GM10266 (cell line): ENCODE results near the gene PFN3.
A peak's percentile ranks its signal among the peaks of the same experiment; 100 is the strongest.

Experiments
- DNase-seq: peaks from one replicate; pipeline ENCODE4 v3.0.0; 2012; ENCODE audit errors: extremely low spot score
- TF ChIP-seq, protein P1 (sequence below): IDR thresholded peaks from 2 replicates; pipeline ENCODE4 v1.5.1; 2012; ENCODE audit warnings: mild to moderate bottlenecking, low read depth; ENCODE audit not compliant: control insufficient read depth, insufficient read depth; ENCODE audit errors: missing control alignments

Gene PFN3

GRCh38 chr5:177388521-177389052 lies 11.9 kb downstream of the PFN3 start:
- no peak for DNase-seq
- TF ChIP-seq, protein P1, sequence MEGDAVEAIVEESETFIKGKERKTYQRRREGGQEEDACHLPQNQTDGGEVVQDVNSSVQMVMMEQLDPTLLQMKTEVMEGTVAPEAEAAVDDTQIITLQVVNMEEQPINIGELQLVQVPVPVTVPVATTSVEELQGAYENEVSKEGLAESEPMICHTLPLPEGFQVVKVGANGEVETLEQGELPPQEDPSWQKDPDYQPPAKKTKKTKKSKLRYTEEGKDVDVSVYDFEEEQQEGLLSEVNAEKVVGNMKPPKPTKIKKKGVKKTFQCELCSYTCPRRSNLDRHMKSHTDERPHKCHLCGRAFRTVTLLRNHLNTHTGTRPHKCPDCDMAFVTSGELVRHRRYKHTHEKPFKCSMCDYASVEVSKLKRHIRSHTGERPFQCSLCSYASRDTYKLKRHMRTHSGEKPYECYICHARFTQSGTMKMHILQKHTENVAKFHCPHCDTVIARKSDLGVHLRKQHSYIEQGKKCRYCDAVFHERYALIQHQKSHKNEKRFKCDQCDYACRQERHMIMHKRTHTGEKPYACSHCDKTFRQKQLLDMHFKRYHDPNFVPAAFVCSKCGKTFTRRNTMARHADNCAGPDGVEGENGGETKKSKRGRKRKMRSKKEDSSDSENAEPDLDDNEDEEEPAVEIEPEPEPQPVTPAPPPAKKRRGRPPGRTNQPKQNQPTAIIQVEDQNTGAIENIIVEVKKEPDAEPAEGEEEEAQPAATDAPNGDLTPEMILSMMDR, result no peak

DNA sequence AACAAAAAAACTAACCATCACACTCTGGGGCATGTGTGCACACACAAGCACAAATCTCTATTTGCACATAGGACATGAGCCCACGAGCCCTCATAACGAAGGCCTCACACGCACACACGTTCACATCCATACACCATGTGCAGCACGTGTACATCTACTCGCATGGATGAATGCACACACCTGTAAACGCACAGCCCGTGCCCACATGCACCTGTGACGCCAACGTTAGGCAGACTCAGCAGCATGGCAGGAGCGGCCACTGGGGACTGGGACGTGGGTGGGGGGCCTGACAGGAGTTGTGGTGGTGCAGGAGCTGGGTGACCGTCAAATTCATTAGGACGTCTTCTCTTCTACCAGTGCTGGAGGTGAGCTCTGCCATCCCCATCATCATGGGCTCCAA lies 13.1 kb downstream of the PFN3 start:
- TF ChIP-seq, protein P1, result no peak
- no peak for DNase-seq

- TF ChIP-seq, protein P1, result no peak
- no peak for DNase-seq
Observed at GRCh38 chr5:177386542-177386941, 13.9 kb downstream of the PFN3 start.

DNA sequence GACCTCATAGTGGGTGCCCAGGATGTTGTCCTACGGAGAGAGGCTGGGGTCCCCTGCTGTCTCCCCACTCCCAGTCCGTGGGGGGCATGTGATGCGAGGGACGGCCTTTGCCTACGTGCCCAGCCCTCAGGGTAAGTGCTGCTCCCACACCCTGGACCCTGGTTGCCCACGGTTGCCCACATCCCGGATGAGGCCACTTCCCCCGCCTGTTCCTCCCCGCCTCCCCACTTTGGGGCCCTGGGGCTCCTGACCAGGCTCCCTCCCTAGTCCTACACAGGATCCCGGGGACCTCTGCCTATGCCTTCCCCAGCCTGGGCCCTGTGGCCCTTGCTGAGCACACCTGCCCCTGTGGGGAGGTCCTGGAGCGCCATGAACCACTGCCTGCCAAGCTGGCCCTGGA lies 14.7 kb downstream of the PFN3 start:
- TF ChIP-seq, protein P1, result no peak
- DNase-seq, result no peak

GRCh38 chr5:177384134-177384533 lies 16.3 kb downstream of the PFN3 start, which contains the start of gene SLC34A1:
TSS of gene SLC34A1 (plus strand) at chr5:177384434. CDS start at chr5:177385742, 1,308 bp downstream.
- DNase-seq, result no peak
- TF ChIP-seq, protein P1, result no peak

- TF ChIP-seq, protein P1, result no peak
Observed at GRCh38 chr5:177383181-177383580, 17.3 kb downstream of the PFN3 start.

GRCh38 chr5:177382423-177383029 lies 17.9 kb downstream of the PFN3 start:
- DNase-seq, result no peak
- TF ChIP-seq, protein P1, result peak; percentile 30

More at GRCh38 chr5:177383181-177383580, 17.3 kb downstream of the PFN3 start:
- no peak for DNase-seq
